ENCODE measurements around the gene SLC35D2. TPM values are rescaled to one million over a fixed set of nuclear protein-coding genes. Genes with fewer than 3 reads are reported as not detected.

The SLC35D2 gene
- total RNA-seq, 6 donors from 2014 or later = 24.5 to 36.7 (median 29.0) TPM

- peaks cover 6 to 20% (median 7%) of the 10 kb centered on the region in 4 donors for H3K4me1 ChIP-seq
- H3K27me3 ChIP-seq = no peaks in the 10 kb centered on the region
- no peak for ATAC-seq (ENCODE audit: low FRiP score in 2 of 2)
- no peak for TF ChIP-seq EP300 (IDR thresholded peaks at IDR 0.05)
- TF ChIP-seq POLR2A (IDR thresholded peaks at IDR 0.05) = peak in 1 of 4 donors; percentile 20
- H3K9me3 ChIP-seq = no peaks in the 10 kb centered on the region
- peak overlapping the region in 3 of 4 donors; percentile 40 to 48 (median 43) for H3K27ac ChIP-seq
- no peak overlapping the region for H3K4me3 ChIP-seq
- 51 to 55% methylated on average over 7 of the region's 7 CpGs for WGBS, 2 donors
- no peaks in the 10 kb centered on the region for H3K36me3 ChIP-seq
- DNase-seq = no peak
These were observed 30.1 kb upstream of the SLC35D2 start for GRCh38 chr9:96413302-96414221.

GRCh38 chr9:96412174-96412913, 28.8 kb upstream of the SLC35D2 start:
- Histone ChIP-seq H3K36me3 (no peaks in the 10 kb centered on the region), H3K4me3 (no peak overlapping the region), H3K9me3 (no peaks in the 10 kb centered on the region), H3K27ac (no peak overlapping the region), H3K4me1 (peaks cover 6 to 15% (median 7%) of the 10 kb centered on the region in 4 donors), H3K27me3 (no peaks in the 10 kb centered on the region)
- DNase-seq = no peak
- ATAC-seq (ENCODE audit: low FRiP score in 2 of 2) = no peak
- TF ChIP-seq POLR2AphosphoS5 (IDR thresholded peaks at IDR 0.05) = no peak
- no peak for TF ChIP-seq POLR2A (IDR thresholded peaks at IDR 0.05)
- no peak for TF ChIP-seq CTCF (IDR thresholded peaks at IDR 0.05)
- TF ChIP-seq EP300 (IDR thresholded peaks at IDR 0.05) = no peak
- 85 to 88% methylated on average over 8 of the region's 8 CpGs for WGBS, 2 donors

GRCh38 chr9:96411129-96411838, 27.8 kb upstream of the SLC35D2 start:
- Histone ChIP-seq H3K4me3 (no peak overlapping the region), H3K4me1 (peaks cover 0 to 8% (median 1%) of the 10 kb centered on the region in 4 donors), H3K9me3 (no peaks in the 10 kb centered on the region), H3K36me3 (no peaks in the 10 kb centered on the region), H3K27me3 (no peaks in the 10 kb centered on the region), H3K27ac (no peak overlapping the region)
- DNase-seq (no peak), ATAC-seq (ENCODE audit: low FRiP score in 2 of 2) (no peak)
- TF ChIP-seq CTCF (IDR thresholded peaks at IDR 0.05) = no peak
- no peak for TF ChIP-seq EP300 (IDR thresholded peaks at IDR 0.05)
- WGBS, 2 donors = 87% methylated on average over 5 of the region's 5 CpGs

GRCh38 chr9:96408409-96409280, 25.1 kb upstream of the SLC35D2 start:
- WGBS, 2 donors = 76 to 79% methylated on average over 9 of the region's 9 CpGs
- DNase-seq (no peak), ATAC-seq (ENCODE audit: low FRiP score in 2 of 2) (no peak)
- H3K4me3 ChIP-seq = no peak overlapping the region
- no peaks in the 10 kb centered on the region for H3K9me3 ChIP-seq
- H3K4me1 ChIP-seq = no peaks in the 10 kb centered on the region
- H3K27me3 ChIP-seq = no peaks in the 10 kb centered on the region
- no peak overlapping the region for H3K27ac ChIP-seq
- no peak for TF ChIP-seq EP300 (IDR thresholded peaks at IDR 0.05)
- TF ChIP-seq CTCF (IDR thresholded peaks at IDR 0.05) = no peak
- no peak for TF ChIP-seq POLR2A (IDR thresholded peaks at IDR 0.05)
- TF ChIP-seq POLR2AphosphoS5 (IDR thresholded peaks at IDR 0.05) = no peak
- no peaks in the 10 kb centered on the region for H3K36me3 ChIP-seq
